Eye (tissue), 1 donor: ENCODE results near the gene NPY1R.

ENCODE experiments used
- DNase-seq: peaks from one replicate; pipeline ENCODE4 v3.0.0-alpha.2; 2015

NPY1R gene

GRCh38 chr4:163274861-163275260, 57.5 kb downstream of the NPY1R start:
- no peak for DNase-seq
